Osteocyte (in vitro differentiated cells): Measurements from ENCODE around the gene HIPK2. TPM values are rescaled to one million over a fixed set of nuclear protein-coding genes. Genes with fewer than 3 reads are reported as not detected.

Experiments
- DNase-seq: peaks from one replicate; pipeline ENCODE4 v3.0.0; 2021; ENCODE audit warnings: mixed read lengths; ENCODE audit not compliant: unreplicated experiment; ENCODE audit errors: extremely low spot score
- H3K27ac Mint-ChIP-seq: one replicate; pipeline ENCODE4 v1.8.0; 2021; ENCODE audit warnings: mild to moderate bottlenecking, mixed read lengths; ENCODE audit not compliant: unreplicated experiment
- H3K27me3 Mint-ChIP-seq: one replicate; pipeline ENCODE4 v1.8.0; 2021; ENCODE audit warnings: mixed read lengths; ENCODE audit not compliant: unreplicated experiment
- H3K36me3 Mint-ChIP-seq: one replicate; pipeline ENCODE4 v1.8.0; 2021; ENCODE audit warnings: mixed read lengths; ENCODE audit not compliant: unreplicated experiment
- H3K4me1 Mint-ChIP-seq: one replicate; pipeline ENCODE4 v1.8.0; 2021; ENCODE audit warnings: mixed read lengths; ENCODE audit not compliant: unreplicated experiment
- H3K4me3 Mint-ChIP-seq: one replicate; pipeline ENCODE4 v1.8.0; 2021; ENCODE audit warnings: mild to moderate bottlenecking, moderate library complexity, mixed read lengths; ENCODE audit not compliant: unreplicated experiment
- H3K9me3 Mint-ChIP-seq: one replicate; pipeline ENCODE4 v1.8.0; 2021; ENCODE audit warnings: mixed read lengths; ENCODE audit not compliant: unreplicated experiment
- total RNA-seq: library from RNA; stranded (reverse); gene quantifications from 2 replicates; pipeline ENCODE4 v1.2.1, GENCODE V29; 2021
- TF ChIP-seq, protein P1 (sequence below): fragments of 200-600 bp; sonication (generic); IDR thresholded peaks from 2 replicates; pipeline ENCODE4 v1.5.0; 2021; ENCODE audit warnings: antibody characterized with exemption, mild to moderate bottlenecking, moderate library complexity

HIPK2 gene
- total RNA-seq, 1 donor from 2014 or later: 90.8 TPM

DNA sequence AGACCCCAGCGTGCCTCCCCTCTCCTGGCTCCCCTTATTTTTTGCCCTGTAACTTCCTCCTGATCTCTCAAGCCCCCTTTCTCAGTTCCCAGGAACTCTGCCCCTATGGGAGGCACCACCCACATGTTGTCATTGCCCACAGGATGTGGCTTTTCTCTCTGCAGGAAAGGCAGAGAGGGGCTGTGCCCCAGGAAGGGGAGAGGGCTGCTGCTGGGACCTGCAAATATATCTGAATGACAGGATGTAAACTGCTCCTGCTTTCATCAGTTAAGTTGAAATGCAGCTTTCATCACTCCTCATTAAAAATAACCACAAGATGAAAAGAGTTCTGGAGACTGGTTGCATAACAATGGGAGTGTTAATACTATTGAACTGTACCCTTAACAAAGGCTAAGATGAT, 151.0 kb downstream of the HIPK2 start:
- H3K27me3 Mint-ChIP-seq: no peaks in the 10 kb centered on the region
- peaks cover 4% of the 10 kb centered on the region for H3K4me1 Mint-ChIP-seq
- peaks cover 66% of the 10 kb centered on the region for H3K36me3 Mint-ChIP-seq
- DNase-seq: no peak
- H3K4me3 Mint-ChIP-seq: no peak overlapping the region
- TF ChIP-seq, protein P1, sequence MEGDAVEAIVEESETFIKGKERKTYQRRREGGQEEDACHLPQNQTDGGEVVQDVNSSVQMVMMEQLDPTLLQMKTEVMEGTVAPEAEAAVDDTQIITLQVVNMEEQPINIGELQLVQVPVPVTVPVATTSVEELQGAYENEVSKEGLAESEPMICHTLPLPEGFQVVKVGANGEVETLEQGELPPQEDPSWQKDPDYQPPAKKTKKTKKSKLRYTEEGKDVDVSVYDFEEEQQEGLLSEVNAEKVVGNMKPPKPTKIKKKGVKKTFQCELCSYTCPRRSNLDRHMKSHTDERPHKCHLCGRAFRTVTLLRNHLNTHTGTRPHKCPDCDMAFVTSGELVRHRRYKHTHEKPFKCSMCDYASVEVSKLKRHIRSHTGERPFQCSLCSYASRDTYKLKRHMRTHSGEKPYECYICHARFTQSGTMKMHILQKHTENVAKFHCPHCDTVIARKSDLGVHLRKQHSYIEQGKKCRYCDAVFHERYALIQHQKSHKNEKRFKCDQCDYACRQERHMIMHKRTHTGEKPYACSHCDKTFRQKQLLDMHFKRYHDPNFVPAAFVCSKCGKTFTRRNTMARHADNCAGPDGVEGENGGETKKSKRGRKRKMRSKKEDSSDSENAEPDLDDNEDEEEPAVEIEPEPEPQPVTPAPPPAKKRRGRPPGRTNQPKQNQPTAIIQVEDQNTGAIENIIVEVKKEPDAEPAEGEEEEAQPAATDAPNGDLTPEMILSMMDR: no peak
- no peak overlapping the region for H3K27ac Mint-ChIP-seq
- H3K9me3 Mint-ChIP-seq: no peaks in the 10 kb centered on the region

DNA sequence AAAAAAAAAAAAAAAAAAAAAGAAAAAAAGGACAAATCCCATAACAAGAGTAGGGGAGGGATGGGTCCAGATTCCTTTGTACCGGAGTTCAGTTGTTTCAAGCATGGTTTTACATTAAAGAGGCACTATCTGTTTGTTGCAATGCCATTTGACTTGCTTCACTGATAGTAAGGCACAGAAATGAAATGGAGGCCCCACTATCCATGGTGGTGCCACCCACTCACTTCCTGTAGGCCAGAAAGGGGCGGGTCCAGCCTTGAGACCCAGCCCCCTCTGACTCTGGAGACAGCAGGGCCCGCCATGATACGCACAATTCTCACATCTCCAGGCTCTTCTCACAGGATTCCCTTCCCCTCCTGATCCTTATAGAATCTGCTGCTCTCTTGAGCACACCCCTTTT, 154.3 kb downstream of the HIPK2 start:
- no peaks in the 10 kb centered on the region for H3K9me3 Mint-ChIP-seq
- H3K27ac Mint-ChIP-seq: peak overlapping the region; percentile 27
- H3K4me3 Mint-ChIP-seq: no peak overlapping the region
- no peaks in the 10 kb centered on the region for H3K27me3 Mint-ChIP-seq
- no peak for DNase-seq
- TF ChIP-seq, protein P1: no peak
- H3K4me1 Mint-ChIP-seq: peaks cover 3% of the 10 kb centered on the region
- peaks cover 63% of the 10 kb centered on the region for H3K36me3 Mint-ChIP-seq

DNA sequence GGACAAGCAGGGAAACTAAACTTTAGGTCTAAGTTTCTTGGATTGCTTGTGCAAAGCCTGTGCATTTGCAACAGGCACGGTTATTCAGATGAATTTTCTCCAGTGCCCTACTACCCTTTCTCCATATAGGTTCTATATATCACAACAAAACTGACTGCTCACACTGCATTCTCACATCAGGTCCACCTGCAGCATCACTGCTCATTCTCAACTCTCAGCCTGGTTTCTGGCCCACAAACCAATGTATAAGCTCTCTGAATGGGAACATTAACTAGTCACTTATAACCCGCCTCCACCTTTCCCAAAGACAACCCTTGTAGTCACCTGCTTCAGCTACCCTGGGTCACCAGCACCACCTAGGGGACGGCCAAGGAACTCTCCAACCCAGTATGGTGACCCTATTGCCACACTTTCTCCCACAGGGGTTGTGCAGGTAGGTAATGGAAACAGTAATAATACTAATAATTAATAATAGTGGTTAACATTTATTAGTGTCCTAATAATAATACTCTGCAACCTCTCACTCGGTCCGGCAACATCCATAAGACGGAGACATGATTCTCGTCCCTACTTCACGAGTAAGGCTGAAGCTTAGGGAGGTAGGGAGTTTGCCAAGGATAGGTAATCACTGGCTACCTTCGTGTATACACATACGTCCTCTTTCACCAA, 157.0 kb downstream of the HIPK2 start:
- Mint-ChIP-seq H3K27me3 (no peaks in the 10 kb centered on the region), H3K9me3 (no peaks in the 10 kb centered on the region), H3K4me1 (peaks cover 3% of the 10 kb centered on the region), H3K4me3 (no peak overlapping the region), H3K36me3 (peaks cover 59% of the 10 kb centered on the region), H3K27ac (no peak overlapping the region)
- no peak for DNase-seq
- TF ChIP-seq, protein P1: peak; percentile 62

DNA sequence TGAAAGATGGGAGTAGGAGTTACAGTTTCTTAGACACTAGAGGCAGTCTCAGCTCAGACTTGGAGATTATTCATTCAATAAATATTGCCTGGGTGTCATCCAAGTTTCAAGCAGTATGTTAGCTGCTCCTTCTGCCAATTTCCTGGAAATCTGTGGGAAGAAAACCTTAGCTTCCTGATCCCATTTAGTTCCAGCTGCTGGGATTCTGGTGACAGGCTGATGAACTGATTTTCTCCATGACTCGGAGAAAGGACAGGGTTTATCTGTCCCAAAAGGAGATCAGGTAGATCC, 158.5 kb downstream of the HIPK2 start:
- H3K27ac Mint-ChIP-seq: no peak overlapping the region
- no peak overlapping the region for H3K4me3 Mint-ChIP-seq
- TF ChIP-seq, protein P1: no peak
- peaks cover 3% of the 10 kb centered on the region for H3K4me1 Mint-ChIP-seq
- peaks cover 50% of the 10 kb centered on the region for H3K36me3 Mint-ChIP-seq
- no peaks in the 10 kb centered on the region for H3K27me3 Mint-ChIP-seq
- DNase-seq: no peak
- H3K9me3 Mint-ChIP-seq: no peaks in the 10 kb centered on the region

DNA sequence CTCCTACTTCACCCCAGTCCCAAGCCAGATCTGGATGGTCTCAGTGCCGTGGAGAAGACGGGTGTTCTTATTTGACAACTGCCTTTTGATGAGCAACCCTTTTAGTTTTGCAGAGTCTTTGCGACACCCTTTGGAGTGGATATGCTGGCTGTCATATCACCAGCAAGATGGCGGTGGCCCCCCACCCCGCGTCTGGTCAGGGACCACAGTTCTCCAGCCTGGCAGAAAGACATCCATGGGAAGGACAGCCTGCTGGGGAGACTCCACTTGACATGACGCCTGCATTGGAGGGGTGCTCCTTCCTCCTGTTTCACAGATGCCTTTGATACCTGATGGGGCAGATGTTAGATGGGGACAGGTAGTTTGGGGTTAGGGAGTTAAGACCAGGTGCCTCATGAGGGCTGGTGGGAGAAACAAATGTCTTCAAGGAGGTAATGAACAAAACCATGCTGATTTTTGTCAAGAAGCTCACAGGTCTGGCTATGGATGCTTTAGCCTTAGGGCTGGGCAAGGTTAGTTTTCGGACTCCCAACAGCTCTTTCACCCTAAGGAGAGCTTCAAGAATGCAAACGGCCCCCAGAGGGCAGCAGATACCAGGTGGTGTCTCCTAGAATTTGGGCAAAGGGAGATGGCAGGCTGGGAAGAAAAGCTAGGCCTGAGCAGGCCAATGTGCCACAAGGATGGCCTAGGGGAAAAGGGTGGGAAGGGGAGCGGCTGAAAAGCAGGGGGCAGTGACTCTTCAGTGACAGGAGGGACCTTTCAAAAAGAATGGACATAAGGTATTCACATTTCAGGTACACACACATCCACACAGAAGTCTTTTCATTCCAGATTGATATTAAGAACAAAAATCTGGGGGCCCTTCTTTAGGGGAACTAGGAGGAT, 159.1 kb downstream of the HIPK2 start:
- Mint-ChIP-seq H3K9me3 (no peaks in the 10 kb centered on the region), H3K36me3 (peaks cover 52% of the 10 kb centered on the region), H3K27ac (no peak overlapping the region), H3K27me3 (no peaks in the 10 kb centered on the region), H3K4me1 (peaks cover 3% of the 10 kb centered on the region), H3K4me3 (no peak overlapping the region)
- no peak for DNase-seq
- TF ChIP-seq, protein P1: peak; percentile 59
